Measurements from ENCODE around the gene PRSS57.
A peak's percentile ranks its signal among the peaks of the same experiment; 100 is the strongest.
"Not testable (repeated sequence)": the region's sequence is repeated elsewhere in the genome, so short reads cannot be mapped to it uniquely, and the experiment has no call there.

PRSS57 gene

GRCh38 chr19:723247-723646 is 28.0 kb upstream of the PRSS57 start:
- DNase-seq (ENCODE audit: low spot score): no peak

- DNase-seq (ENCODE audit: low spot score): no peak
Observed at GRCh38 chr19:722553-723101, 27.4 kb upstream of the PRSS57 start.

GRCh38 chr19:720345-721160 is 25.3 kb upstream of the PRSS57 start:
- DNase-seq (ENCODE audit: low spot score): no peak

- DNase-seq (ENCODE audit: low spot score): no peak
Observed at GRCh38 chr19:719636-720344, 24.5 kb upstream of the PRSS57 start.

- DNase-seq (ENCODE audit: low spot score): no peak
Observed at GRCh38 chr19:718991-719512, 23.8 kb upstream of the PRSS57 start.

GRCh38 chr19:718251-718951 is 23.1 kb upstream of the PRSS57 start:
- DNase-seq (ENCODE audit: low spot score): no peak

GRCh38 chr19:715347-715746 is 20.1 kb upstream of the PRSS57 start:
- no peak for DNase-seq (ENCODE audit: low spot score)

GRCh38 chr19:711254-711653 is 16.0 kb upstream of the PRSS57 start:
- no peak for DNase-seq (ENCODE audit: low spot score)

GRCh38 chr19:710767-711166 is 15.5 kb upstream of the PRSS57 start:
- no peak for DNase-seq (ENCODE audit: low spot score)

GRCh38 chr19:709965-710571 is 14.8 kb upstream of the PRSS57 start:
- DNase-seq (ENCODE audit: low spot score): no peak

GRCh38 chr19:709196-709964 is 14.1 kb upstream of the PRSS57 start:
- no peak for DNase-seq (ENCODE audit: low spot score)

GRCh38 chr19:708154-709143 is 13.2 kb upstream of the PRSS57 start, which contains the start of gene PALM:
PALM (plus strand) TSS chr19:708935; CDS start chr19:709147, 212 bp downstream.
- no peak for DNase-seq (ENCODE audit: low spot score)

- DNase-seq (ENCODE audit: low spot score): no peak
Observed at GRCh38 chr19:704447-704741, 9.1 kb upstream of the PRSS57 start.

- DNase-seq (ENCODE audit: low spot score): peak; percentile 70
Observed at GRCh38 chr19:703651-704446, 8.6 kb upstream of the PRSS57 start.

- DNase-seq (ENCODE audit: low spot score): no peak
Observed at GRCh38 chr19:703329-703650, 8.0 kb upstream of the PRSS57 start.

GRCh38 chr19:702847-703246 is 7.6 kb upstream of the PRSS57 start:
- DNase-seq (ENCODE audit: low spot score): not testable (repeated sequence)

- DNase-seq (ENCODE audit: low spot score): not testable (repeated sequence)
Observed at GRCh38 chr19:699885-700284, 4.6 kb upstream of the PRSS57 start.

- not testable (repeated sequence) for DNase-seq (ENCODE audit: low spot score)
Observed at GRCh38 chr19:698529-698928, 3.3 kb upstream of the PRSS57 start.

All from RKO (cell line).